ACC112 (cell line): ENCODE results near the gene PRSS53.

Source experiments
- H2AFZ ChIP-seq: fragments of 200-600 bp; sonication (generic); one replicate; pipeline ENCODE4 v1.6.0; 2017; ENCODE audit warnings: antibody characterized with exemption, low read length; ENCODE audit not compliant: unreplicated experiment
- H3K27ac ChIP-seq: fragments of 200-600 bp; sonication (generic); 2 replicates; pipeline ENCODE4 v1.5.1; 2014; ENCODE audit warnings: low read depth, mild to moderate bottlenecking, antibody characterized with exemption, low read length, moderate library complexity
- H3K27me3 ChIP-seq: fragments of 200-600 bp; sonication (generic); 2 replicates; pipeline ENCODE4 v1.6.1; 2014; ENCODE audit warnings: mild to moderate bottlenecking, antibody characterized with exemption, low read length, moderate library complexity, mixed read lengths; ENCODE audit not compliant: insufficient read depth
- H3K36me3 ChIP-seq: fragments of 200-600 bp; sonication (generic); 2 replicates; pipeline ENCODE4 v1.6.1; 2016; ENCODE audit warnings: mild to moderate bottlenecking, antibody characterized with exemption, low read length, moderate library complexity, mixed read lengths; ENCODE audit not compliant: insufficient read depth
- H3K4me1 ChIP-seq: fragments of 200-600 bp; sonication (generic); one replicate; pipeline ENCODE4 v1.6.1; 2016; ENCODE audit warnings: low read length, mixed read lengths; ENCODE audit not compliant: insufficient read depth, unreplicated experiment, control insufficient read depth
- H3K4me3 ChIP-seq: fragments of 200-600 bp; sonication (generic); 2 replicates; pipeline ENCODE4 v1.5.1; 2014; ENCODE audit warnings: mild to moderate bottlenecking, low read depth, low read length
- H3K79me2 ChIP-seq: fragments of 200-600 bp; sonication (generic); one replicate; pipeline ENCODE4 v1.6.0; 2016; ENCODE audit warnings: low read length; ENCODE audit not compliant: control insufficient read depth, unreplicated experiment, insufficient read depth

PRSS53 gene

DNA sequence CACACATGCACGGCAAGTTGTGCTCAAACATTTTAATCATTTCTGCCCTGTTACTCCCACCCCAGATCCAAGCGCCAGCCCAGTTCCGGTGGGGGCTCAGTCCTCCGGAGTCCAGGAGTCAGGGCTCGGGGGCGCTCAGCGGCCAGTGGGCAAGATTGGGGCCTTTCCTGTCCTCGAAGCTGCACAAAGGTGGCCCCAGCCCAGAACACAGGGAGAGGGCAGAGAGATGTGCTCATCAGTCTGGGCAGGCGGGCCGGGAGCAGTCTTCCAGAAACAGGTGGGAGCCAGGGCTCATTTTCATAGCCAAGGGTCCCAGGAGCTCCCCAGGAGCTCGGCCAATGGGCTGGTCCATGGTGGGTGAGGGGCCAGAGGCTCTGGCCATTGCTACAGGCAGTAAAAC is 42.7 kb upstream of the PRSS53 start:
- Histone ChIP-seq H3K27me3 (no peaks in the 10 kb centered on the region), H3K36me3 (no peaks in the 10 kb centered on the region), H3K4me3 (no peak overlapping the region), H2AFZ (no peak overlapping the region), H3K79me2 (no peaks in the 10 kb centered on the region), H3K27ac (no peak overlapping the region), H3K4me1 (peaks cover 15% of the 10 kb centered on the region)

DNA sequence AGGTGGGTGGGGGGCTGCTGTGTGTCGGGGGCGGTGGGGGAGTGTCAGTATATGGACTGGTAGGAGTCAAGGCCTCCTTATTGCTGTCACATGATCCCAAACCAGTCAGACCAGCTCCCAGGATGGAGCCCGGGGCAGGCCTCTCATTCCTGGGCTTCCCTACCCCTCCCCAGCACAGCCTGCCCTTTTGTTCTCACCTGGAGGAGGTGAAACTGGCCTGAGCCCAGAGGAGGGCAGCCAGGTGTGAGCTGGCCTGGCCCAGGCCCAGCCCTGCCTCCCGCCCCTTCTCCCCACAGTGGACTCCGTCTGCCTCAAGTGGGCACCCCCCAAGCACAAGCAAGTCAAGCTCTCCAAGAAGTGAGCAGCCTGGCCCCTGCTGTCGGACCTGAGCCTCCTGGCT is 42.2 kb upstream of the PRSS53 start:
- Histone ChIP-seq H3K36me3 (no peaks in the 10 kb centered on the region), H2AFZ (no peak overlapping the region), H3K27ac (no peak overlapping the region), H3K27me3 (no peaks in the 10 kb centered on the region), H3K4me3 (no peak overlapping the region), H3K4me1 (peaks cover 15% of the 10 kb centered on the region), H3K79me2 (no peaks in the 10 kb centered on the region)

DNA sequence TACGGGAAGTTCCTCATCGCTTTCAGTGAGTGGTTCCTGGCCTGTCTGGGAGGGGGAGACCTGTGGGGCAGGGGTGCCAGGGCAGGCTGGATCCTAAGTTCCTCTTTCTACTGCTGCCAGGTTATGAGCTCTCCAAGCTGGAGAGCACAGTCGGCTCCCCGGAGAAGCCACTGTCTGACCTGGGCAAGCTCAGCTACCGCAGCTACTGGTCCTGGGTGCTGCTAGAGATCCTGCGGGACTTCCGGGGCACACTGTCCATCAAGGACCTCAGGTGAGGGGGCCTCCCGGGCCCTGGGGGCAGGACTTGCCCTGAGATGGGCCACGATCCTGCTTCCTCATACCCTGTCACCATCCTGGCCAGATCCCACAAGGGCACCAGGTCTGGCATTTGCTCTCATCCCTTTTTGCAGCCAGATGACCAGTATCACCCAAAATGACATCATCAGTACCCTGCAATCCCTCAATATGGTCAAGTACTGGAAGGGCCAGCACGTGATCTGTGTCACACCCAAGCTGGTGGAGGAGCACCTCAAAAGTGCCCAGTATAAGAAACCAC is 41.7 kb upstream of the PRSS53 start:
- Histone ChIP-seq H3K36me3 (no peaks in the 10 kb centered on the region), H3K27me3 (no peaks in the 10 kb centered on the region), H3K79me2 (no peaks in the 10 kb centered on the region), H2AFZ (no peak overlapping the region), H3K4me1 (peaks cover 15% of the 10 kb centered on the region), H3K4me3 (no peak overlapping the region), H3K27ac (no peak overlapping the region)

DNA sequence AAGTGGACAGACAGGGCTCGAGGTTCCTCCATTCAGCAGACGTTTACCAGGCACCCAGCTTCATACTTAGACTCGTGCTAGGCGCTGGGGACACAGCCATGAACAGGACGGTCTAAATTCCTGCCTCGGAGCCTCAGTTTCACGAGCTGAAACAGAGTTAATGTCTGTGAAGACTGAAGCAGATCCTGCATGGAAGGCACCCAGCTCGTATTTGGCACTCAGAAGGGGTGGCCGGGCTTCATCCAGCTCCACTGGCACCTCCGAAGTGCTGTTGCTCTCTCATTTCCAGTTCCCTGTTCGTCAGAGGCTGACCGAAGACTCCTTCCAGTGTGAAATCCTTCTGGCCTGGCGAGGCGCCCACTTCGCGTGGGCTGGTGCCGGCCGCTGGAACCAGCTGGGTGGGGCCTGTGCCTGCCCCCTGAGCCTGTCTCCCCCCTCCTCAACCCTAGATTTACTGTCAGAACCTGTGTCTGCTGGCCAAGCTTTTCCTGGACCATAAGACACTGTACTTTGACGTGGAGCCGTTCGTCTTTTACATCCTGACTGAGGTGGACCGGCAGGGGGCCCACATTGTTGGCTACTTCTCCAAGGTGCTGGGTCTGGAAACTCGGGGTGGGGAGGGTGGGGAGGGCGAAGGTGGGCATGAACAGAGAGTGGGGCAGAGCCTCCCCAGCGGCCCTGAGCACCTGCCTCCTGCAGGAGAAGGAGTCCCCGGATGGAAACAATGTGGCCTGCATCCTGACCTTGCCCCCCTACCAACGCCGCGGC is 41.0 kb upstream of the PRSS53 start:
- Histone ChIP-seq H3K79me2 (no peaks in the 10 kb centered on the region), H2AFZ (no peak overlapping the region), H3K27me3 (no peaks in the 10 kb centered on the region), H3K4me3 (no peak overlapping the region), H3K36me3 (no peaks in the 10 kb centered on the region), H3K4me1 (peaks cover 11% of the 10 kb centered on the region), H3K27ac (no peak overlapping the region)

DNA sequence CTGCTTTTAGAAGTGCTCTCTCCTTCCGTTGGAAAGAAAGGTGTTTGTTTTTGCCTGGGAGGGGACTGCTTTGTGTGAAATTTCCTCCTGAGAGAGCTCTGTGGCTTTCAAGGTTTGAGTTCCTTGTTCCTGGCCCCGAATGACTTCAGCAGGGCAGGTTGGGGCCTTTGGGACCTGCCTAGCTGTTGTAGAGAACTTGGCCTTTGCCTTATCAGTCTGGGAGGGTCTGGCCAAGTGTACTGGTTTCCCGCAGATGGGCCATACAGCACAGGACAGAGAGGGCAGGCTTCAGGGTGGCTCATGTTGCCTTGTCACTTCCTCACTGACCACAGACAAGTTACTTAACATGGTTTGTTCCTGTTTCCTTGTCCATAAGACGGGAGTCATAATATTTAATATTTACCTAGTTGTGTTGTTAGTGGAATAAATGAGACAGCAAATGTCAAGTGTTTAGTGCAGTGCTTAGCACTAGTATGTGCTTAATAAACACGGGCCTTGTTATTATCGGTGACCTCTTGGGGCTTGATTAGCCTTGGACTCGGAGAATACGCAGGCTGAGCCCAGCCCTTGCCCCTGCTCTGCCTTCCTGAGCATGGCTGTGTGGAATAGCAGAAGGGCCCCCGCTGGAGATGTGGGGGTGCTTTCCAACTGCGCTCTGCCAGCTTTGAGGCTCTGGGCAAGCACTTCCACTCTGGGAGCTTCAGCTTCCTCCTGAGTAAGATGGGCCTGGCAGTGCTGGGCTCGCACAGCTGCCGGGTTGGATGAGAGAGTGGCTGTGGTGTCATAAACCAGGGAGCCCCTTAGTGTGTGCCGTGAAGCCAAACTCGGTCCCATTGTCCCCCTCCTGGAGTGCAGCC is 40.2 kb upstream of the PRSS53 start:
- Histone ChIP-seq H3K36me3 (no peaks in the 10 kb centered on the region), H3K27me3 (no peaks in the 10 kb centered on the region), H2AFZ (no peak overlapping the region), H3K79me2 (no peaks in the 10 kb centered on the region), H3K4me1 (peaks cover 3% of the 10 kb centered on the region), H3K27ac (no peak overlapping the region), H3K4me3 (no peak overlapping the region)

DNA sequence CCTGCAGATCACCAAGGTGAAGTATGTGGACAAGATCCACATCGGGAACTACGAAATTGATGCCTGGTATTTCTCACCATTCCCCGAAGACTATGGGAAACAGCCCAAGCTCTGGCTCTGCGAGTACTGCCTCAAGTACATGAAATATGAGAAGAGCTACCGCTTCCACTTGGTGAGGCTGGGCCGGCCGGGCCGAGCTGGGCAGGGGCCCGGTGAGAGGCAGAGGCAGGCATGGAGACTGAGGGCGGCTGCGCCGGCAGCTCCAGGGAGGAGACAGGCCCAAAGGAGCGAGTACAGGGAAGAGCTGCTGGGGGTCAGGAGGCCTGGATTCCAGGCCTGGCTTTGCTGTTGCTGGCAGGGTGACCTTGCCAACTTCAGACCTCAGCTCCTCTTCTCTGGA is 38.4 kb upstream of the PRSS53 start:
- Histone ChIP-seq H3K4me1 (no peaks in the 10 kb centered on the region), H3K4me3 (no peak overlapping the region), H3K27ac (no peak overlapping the region), H3K36me3 (no peaks in the 10 kb centered on the region), H2AFZ (no peak overlapping the region), H3K27me3 (no peaks in the 10 kb centered on the region), H3K79me2 (no peaks in the 10 kb centered on the region)

DNA sequence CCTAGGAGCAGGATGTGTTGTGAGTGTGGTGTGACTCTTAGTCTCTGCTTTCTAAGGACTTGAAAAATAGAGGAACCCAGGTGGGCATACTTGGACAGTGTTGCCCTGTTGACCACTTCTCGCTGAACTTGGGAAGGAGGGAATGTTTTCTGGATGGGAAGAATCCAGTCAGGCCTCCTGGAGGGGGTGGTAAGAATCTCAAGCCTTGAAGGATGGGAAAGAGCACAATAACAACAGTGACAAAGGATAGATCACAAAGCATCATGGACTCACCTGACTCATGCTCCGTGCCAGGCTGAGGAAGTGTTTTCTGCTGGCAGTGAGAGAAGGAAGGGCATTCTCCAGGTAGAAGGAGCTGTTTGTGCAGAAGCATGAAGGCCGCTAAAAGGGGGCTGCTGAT is 37.1 kb upstream of the PRSS53 start:
- H3K27me3 ChIP-seq, result no peaks in the 10 kb centered on the region
- no peak overlapping the region for H3K4me3 ChIP-seq
- H3K27ac ChIP-seq, result no peak overlapping the region
- no peak overlapping the region for H2AFZ ChIP-seq
- no peaks in the 10 kb centered on the region for H3K79me2 ChIP-seq
- H3K36me3 ChIP-seq, result no peaks in the 10 kb centered on the region
- no peaks in the 10 kb centered on the region for H3K4me1 ChIP-seq

DNA sequence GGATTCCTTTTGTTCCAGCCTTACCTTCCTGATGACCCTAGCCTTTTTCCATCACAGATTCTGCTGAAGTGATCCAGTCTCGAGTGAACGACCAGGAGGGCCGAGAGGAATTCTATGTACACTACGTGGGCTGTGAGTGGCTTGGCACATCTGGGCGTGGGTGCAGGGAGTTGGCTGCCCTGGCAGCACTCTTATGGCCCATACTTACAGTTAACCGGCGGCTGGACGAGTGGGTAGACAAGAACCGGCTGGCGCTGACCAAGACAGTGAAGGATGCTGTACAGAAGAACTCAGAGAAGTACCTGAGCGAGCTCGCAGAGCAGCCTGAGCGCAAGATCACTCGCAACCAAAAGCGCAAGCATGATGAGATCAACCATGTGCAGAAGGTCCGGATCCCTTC is 31.4 kb upstream of the PRSS53 start:
- H3K27ac ChIP-seq, result no peak overlapping the region
- no peaks in the 10 kb centered on the region for H3K27me3 ChIP-seq
- H2AFZ ChIP-seq, result no peak overlapping the region
- peaks cover 8% of the 10 kb centered on the region for H3K4me1 ChIP-seq
- peaks cover 23% of the 10 kb centered on the region for H3K79me2 ChIP-seq
- peaks cover 9% of the 10 kb centered on the region; the same call in 1 of the 2 replicates for H3K36me3 ChIP-seq
- H3K4me3 ChIP-seq, result no peak overlapping the region

DNA sequence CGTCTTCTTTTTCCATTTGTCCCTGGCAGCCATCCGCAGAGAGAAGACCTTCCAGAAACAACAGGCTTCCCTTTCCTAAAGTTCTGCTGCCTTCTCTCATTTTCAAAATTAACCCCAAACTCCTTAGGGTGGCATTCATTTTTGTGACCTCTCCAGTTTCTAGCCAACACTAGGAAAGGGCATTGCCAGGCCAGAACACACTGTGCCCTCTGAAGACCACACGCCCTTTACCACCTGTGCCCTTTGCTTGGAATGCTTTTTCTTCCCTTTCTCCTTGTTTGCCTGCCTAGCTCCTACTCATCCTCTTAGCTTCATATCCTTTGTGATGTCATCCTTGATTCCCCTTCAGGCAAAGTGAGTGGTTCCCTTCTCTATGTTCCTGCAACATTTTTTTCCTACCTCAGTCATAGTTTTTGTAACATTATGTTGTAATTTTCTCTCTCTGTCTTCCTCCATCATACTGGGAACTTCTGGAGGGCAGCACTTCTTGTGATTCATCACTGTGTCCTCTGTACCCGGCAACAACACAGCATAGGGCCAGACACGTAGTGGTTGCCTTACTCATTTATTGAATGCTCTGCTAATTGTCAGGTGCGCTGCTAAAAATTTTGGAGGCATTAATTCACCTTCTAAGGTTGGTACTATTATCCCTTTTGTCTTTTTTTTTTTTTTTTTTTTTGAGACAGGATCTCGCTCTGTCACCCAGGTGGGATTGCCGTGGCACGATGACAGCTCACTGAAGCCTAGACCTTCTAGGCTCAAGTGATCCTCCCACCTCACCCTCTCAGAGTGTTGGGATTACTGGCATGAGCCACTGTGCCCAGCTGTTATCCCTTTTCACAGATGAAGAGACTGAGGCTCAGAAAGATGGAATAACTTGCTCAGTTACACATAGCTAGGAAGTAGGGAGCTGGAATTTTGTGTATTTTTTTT is 29.7 kb upstream of the PRSS53 start:
- Histone ChIP-seq H2AFZ (no peak overlapping the region), H3K27me3 (no peaks in the 10 kb centered on the region), H3K4me1 (peaks cover 8% of the 10 kb centered on the region), H3K4me3 (peak overlapping the region; percentile 75), H3K36me3 (peaks cover 9% of the 10 kb centered on the region; the same call in 1 of the 2 replicates), H3K79me2 (peaks cover 23% of the 10 kb centered on the region), H3K27ac (peak overlapping the region; percentile 92)
